Spleen (tissue), 11 donors: ENCODE measurements around the gene ABCA2. TPM values are rescaled to one million over a fixed set of nuclear protein-coding genes. Genes with fewer than 3 reads are reported as not detected.
A peak's percentile ranks its signal among the peaks of the same experiment; 100 is the strongest.

Experiments used
- DNase-seq: peaks from one replicate; pipeline ENCODE4 v3.0.0-alpha.2; 2020
- H3K27ac ChIP-seq, 8 donors: fragments of 200-600 bp; sonication (generic) in 7 of 8; 1 replicate in 4 of 8; 2 replicates in 4 of 8; pipeline versions ENCODE4 v1.5.0 to v1.8.0; 2016 to 2021; ENCODE audit warnings: inconsistent platforms in 4 of 8, mild to moderate bottlenecking in 4 of 8, moderate library complexity in 1 of 8
- H3K27me3 ChIP-seq, 7 donors: fragments of 200-600 bp; sonication (generic) in 6 of 7; replicated peaks in 1 of 7; 1 replicate in 4 of 7; 2 replicates in 3 of 7; pipeline versions ENCODE4 v1.5.0 to v1.8.0; 2016 to 2021; ENCODE audit warnings: inconsistent platforms in 3 of 7, mild to moderate bottlenecking in 1 of 7
- H3K36me3 ChIP-seq, 6 donors: fragments of 200-600 bp; sonication (generic) in 5 of 6; 1 replicate in 4 of 6; 2 replicates in 2 of 6; pipeline versions ENCODE4 v1.5.0 to v1.8.0; 2016 to 2021; ENCODE audit warnings: inconsistent platforms in 2 of 6
- H3K4me1 ChIP-seq, 6 donors: fragments of 200-600 bp; sonication (generic) in 5 of 6; 1 replicate in 3 of 6; 2 replicates in 3 of 6; pipeline versions ENCODE4 v1.5.0 to v1.8.0; 2016 to 2021; ENCODE audit warnings: inconsistent platforms in 3 of 6
- H3K4me3 ChIP-seq, 8 donors: fragments of 200-600 bp; sonication (generic) in 7 of 8; 1 replicate in 4 of 8; 2 replicates in 4 of 8; pipeline versions ENCODE4 v1.5.0 to v1.8.0; 2016 to 2021; ENCODE audit warnings: inconsistent platforms in 4 of 8, mild to moderate bottlenecking in 4 of 8, moderate library complexity in 2 of 8
- H3K9me3 ChIP-seq, 8 donors: fragments of 200-600 bp; sonication (generic) in 7 of 8; 1 replicate in 4 of 8; 2 replicates in 4 of 8; pipeline versions ENCODE4 v1.5.0 to v1.8.0; 2016 to 2021; ENCODE audit warnings: inconsistent platforms in 4 of 8
- CTCF ChIP-seq, 11 experiments: fragments of 200-600 bp in 7 of 11; fragments of 450-650 bp in 4 of 11; sonication (generic) in 4 of 11; IDR thresholded peaks in 8 of 11; conservative IDR thresholded peaks in 3 of 11; 1 replicate in 7 of 11; 2 replicates in 4 of 11; pipeline versions ENCODE4 v1.4.0 to v1.8.0; 2016 to 2021; ENCODE audit warnings: antibody characterized with exemption in 11 of 11, inconsistent platforms in 4 of 11, mild to moderate bottlenecking in 1 of 11
- POLR2A ChIP-seq, 3 donors: fragments of 450-650 bp; IDR thresholded peaks; one replicate each; pipeline ENCODE4 v1.5.1; 2017; ENCODE audit warnings: antibody characterized with exemption in 3 of 3, mild to moderate bottlenecking in 1 of 3
- POLR2AphosphoS5 ChIP-seq, 3 donors: sonication (generic); formaldehyde crosslinking; IDR thresholded peaks; one replicate each; pipeline ENCODE4 v1.5.1; 2017; ENCODE audit warnings: antibody characterized with exemption in 3 of 3
- WGBS, 5 donors: extraction: QIAGEN DNeasy Blood & Tissue Kit in 3 of 5; methylation state at CpG; one replicate each; pipeline versions ENCODE4 v1.1.5 to v1.1.7; 2013 to 2018; 5-methylcytosine and 5-hydroxymethylcytosine counted together
- intact Hi-C: fragments of 100-400 bp; cut with DNase I; formaldehyde crosslinking; loops from one replicate; pipeline ENCODE4 v1.15.0; 2023; ENCODE audit warnings: low total_unique reads
- polyA plus RNA-seq, 3 donors: library from polyadenylated mRNA; stranded (reverse); fragments of 200-250 nt; gene quantifications; one replicate each; pipeline ENCODE4 v1.2.1, GENCODE V29; 2013
- total RNA-seq, 7 donors: library from RNA; depleted of rRNA in 3 of 7; stranded (reverse); fragments of >200 nt in 3 of 7; fragmentation: NEBNext Ultra II Directional in 4 of 7; extraction: Animal tissue kit (Norgen Biotek cat#: 25700) in 4 of 7; gene quantifications; one replicate each; pipeline versions ENCODE4 v1.1.0 to v1.2.1, GENCODE V29; 2016 to 2021
- donor health status: healthy with polysubstance abuse.
- donor health status: DM: no; HTN: no; CAD: no; lungs with moderate emphysema.
- donor health status: DM: no; HTN: no; CAD: no.
- donor health status: Bipolar disorder and iron deficiency.
- donor health status: healthy.
- donor health status: DM: no; HTN: no; CAD: no.
- donor health status: DM: yes; HTN: yes; CAD: no.

Gene ABCA2
- total and polyA plus RNA-seq, 10 donors: 11.9 to 97.5 (median 53.2) TPM

- WGBS, 5 donors: 75 to 85% (median 80%) methylated on average over 9 to 18 of the region's 18 CpGs
- H3K27ac ChIP-seq: peak within 1 kb of the TSS in 4 of 8 donors; percentile 38 to 84 (median 60)
- no peaks in the 10 kb centered on the region for H3K36me3 ChIP-seq
- TF ChIP-seq POLR2A (IDR thresholded peaks at IDR 0.05): no peak
- peak in 2 of 3 donors; percentile 35 to 39 for TF ChIP-seq POLR2AphosphoS5 (IDR thresholded peaks at IDR 0.05)
- intact Hi-C loops: no loop called here
- H3K4me1 ChIP-seq: peaks cover under 1 to 66% (median 45%) of the 10 kb centered on the region in 6 donors
- no peaks in the 10 kb centered on the region for H3K9me3 ChIP-seq
- DNase-seq: no peak
- H3K27me3 ChIP-seq: peaks cover 5 to 85% (median 34%) of the 10 kb centered on the region in 7 donors
- H3K4me3 ChIP-seq: no peak within 1 kb of the TSS
Observed at GRCh38 chr9:136982232-136983051, 45.6 kb downstream of the ABCA2 start, which contains the start of gene LCNL1. Gene LCNL1 (plus strand): TSS chr9:136982993. CDS start chr9:136983587, 594 bp downstream.

- DNase-seq: no peak
- intact Hi-C loops: no loop called here
- 55 to 76% (median 67%) methylated on average over 10 to 17 of the region's 17 CpGs for WGBS, 5 donors
- Histone ChIP-seq H3K27ac (peak overlapping the region in 5 of 8 donors; percentile 38 to 84 (median 56)), H3K4me3 (no peak overlapping the region), H3K27me3 (peaks cover 5 to 85% (median 35%) of the 10 kb centered on the region in 7 donors), H3K36me3 (no peaks in the 10 kb centered on the region), H3K4me1 (peaks cover 7 to 73% (median 52%) of the 10 kb centered on the region in 6 donors), H3K9me3 (no peaks in the 10 kb centered on the region)
- TF ChIP-seq POLR2A (IDR thresholded peaks at IDR 0.05) (no peak), POLR2AphosphoS5 (IDR thresholded peaks at IDR 0.05) (peak in 2 of 3 donors; percentile 35 to 43), CTCF (IDR thresholded peaks at IDR 0.05 in 8 of 11, conservative IDR thresholded peaks at IDR 0.05 in 3 of 11) (no peak)
Observed at GRCh38 chr9:136981588-136982231, 46.3 kb downstream of the ABCA2 start.

- Histone ChIP-seq H3K4me3 (no peak overlapping the region), H3K4me1 (peaks cover 11 to 79% (median 59%) of the 10 kb centered on the region in 6 donors), H3K27ac (peak overlapping the region in 5 of 8 donors; percentile 38 to 84 (median 56)), H3K9me3 (no peaks in the 10 kb centered on the region), H3K36me3 (no peaks in the 10 kb centered on the region), H3K27me3 (peaks cover 5 to 85% (median 32%) of the 10 kb centered on the region in 7 donors)
- DNase-seq: no peak
- intact Hi-C loops: no loop called here
- WGBS, 5 donors: 77 to 87% (median 80%) methylated on average over 16 of the region's 16 CpGs
- TF ChIP-seq POLR2A (IDR thresholded peaks at IDR 0.05) (no peak), POLR2AphosphoS5 (IDR thresholded peaks at IDR 0.05) (peak in 1 of 3 donors; percentile 4), CTCF (IDR thresholded peaks at IDR 0.05 in 8 of 11, conservative IDR thresholded peaks at IDR 0.05 in 3 of 11) (no peak)
Observed at GRCh38 chr9:136980669-136981478, 47.2 kb downstream of the ABCA2 start.
